Mesendoderm (in vitro differentiated cells): ENCODE results near the gene MNAT1.
A peak's percentile ranks its signal among the peaks of the same experiment; 100 is the strongest.

ENCODE experiments used
- DNase-seq: peaks from one replicate; pipeline ENCODE4 v3.0.0; 2013
- H2AK5ac ChIP-seq: 2 replicates; pipeline ENCODE4 v1.6.1; 2013; ENCODE audit warnings: low read length, inconsistent platforms
- H2BK120ac ChIP-seq: 2 replicates; pipeline ENCODE4 v1.6.1; 2013; ENCODE audit warnings: low read depth, mild to moderate bottlenecking, low read length, moderate library complexity, mixed read lengths
- H2BK15ac ChIP-seq: replicated peaks from 2 replicates; pipeline ENCODE4 v1.6.1; 2013; ENCODE audit warnings: low read depth, mild to moderate bottlenecking, moderate library complexity
- H2BK5ac ChIP-seq: 2 replicates; pipeline ENCODE4 v1.6.1; 2013; ENCODE audit warnings: low read length, inconsistent platforms
- H3K18ac ChIP-seq: 2 replicates; pipeline ENCODE4 v1.6.1; 2013; ENCODE audit warnings: mild to moderate bottlenecking, low read length, mixed read lengths
- H3K23ac ChIP-seq: one replicate; pipeline ENCODE4 v1.6.1; 2013; ENCODE audit warnings: low read length
- H3K27ac ChIP-seq: 2 replicates; pipeline ENCODE4 v1.5.1; 2013; ENCODE audit warnings: low read depth, mild to moderate bottlenecking, inconsistent platforms, low read length, moderate library complexity
- H3K27me3 ChIP-seq: 2 replicates; pipeline ENCODE4 v1.6.1; 2013; ENCODE audit warnings: low read length, control low read depth, mild to moderate bottlenecking, inconsistent platforms; ENCODE audit not compliant: insufficient read depth, poor library complexity
- H3K36me3 ChIP-seq: 2 replicates; pipeline ENCODE4 v1.6.1; 2013; ENCODE audit warnings: low read length, inconsistent platforms; ENCODE audit not compliant: control insufficient read depth, insufficient read depth
- H3K4ac ChIP-seq: one replicate; pipeline ENCODE4 v1.6.1; 2013; ENCODE audit warnings: low read depth, mild to moderate bottlenecking, low read length, moderate library complexity
- H3K4me1 ChIP-seq: 2 replicates; pipeline ENCODE4 v1.6.1; 2013; ENCODE audit warnings: low read depth, low read length, inconsistent platforms; ENCODE audit not compliant: control insufficient read depth
- H3K4me2 ChIP-seq: 2 replicates; pipeline ENCODE4 v1.6.1; 2013; ENCODE audit warnings: low read length
- H3K4me3 ChIP-seq: 2 replicates; pipeline ENCODE4 v1.5.1; 2013; ENCODE audit warnings: mild to moderate bottlenecking, low read length
- H3K56ac ChIP-seq: one replicate; pipeline ENCODE4 v1.6.1; 2013; ENCODE audit warnings: low read length
- H3K79me1 ChIP-seq: 2 replicates; pipeline ENCODE4 v1.6.1; 2013; ENCODE audit warnings: low read length, inconsistent platforms
- H3K79me2 ChIP-seq: 2 replicates; pipeline ENCODE4 v1.6.1; 2013; ENCODE audit warnings: mild to moderate bottlenecking, low read length; ENCODE audit not compliant: control insufficient read depth, insufficient read depth
- H3K9ac ChIP-seq: 2 replicates; pipeline ENCODE4 v1.6.1; 2013; ENCODE audit warnings: low read length, inconsistent platforms
- H4K5ac ChIP-seq: one replicate; pipeline ENCODE4 v1.6.1; 2013; ENCODE audit warnings: low read length
- H4K8ac ChIP-seq: one replicate; pipeline ENCODE4 v1.6.1; 2013; ENCODE audit warnings: low read depth, mild to moderate bottlenecking, control low read depth, low read length, moderate library complexity
- WGBS: extraction: QIAGEN DNeasy Blood & Tissue Kit; methylation state at CpG from one replicate; pipeline ENCODE4 v1.1.7; 2013; ENCODE audit warnings: low lambda C conversion rate, missing lambda C conversion rate; ENCODE audit not compliant: insufficient coverage; ENCODE audit errors: extremely low coverage; 5-methylcytosine and 5-hydroxymethylcytosine counted together

Gene MNAT1

DNA sequence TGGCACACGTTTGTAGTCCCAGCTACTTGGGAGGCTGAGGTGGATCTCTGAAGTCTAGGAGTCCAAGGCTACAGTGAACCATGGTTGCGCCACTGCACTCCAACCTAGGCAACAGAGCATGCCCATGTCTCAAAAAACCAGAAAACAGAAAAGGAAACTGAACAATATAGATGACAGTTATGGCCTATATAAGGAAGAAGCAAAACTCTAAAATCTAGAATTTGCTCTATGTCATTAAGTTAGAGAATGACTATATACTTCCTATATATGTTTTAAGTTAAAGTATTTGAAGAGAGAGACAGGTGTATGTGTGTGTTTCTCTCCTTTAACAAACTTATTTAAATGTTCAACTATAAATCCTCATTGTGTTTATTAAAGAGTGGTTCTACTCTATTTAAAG, 65.8 kb downstream of the MNAT1 start:
- Histone ChIP-seq H2BK5ac (no peak overlapping the region), H4K5ac (no peak overlapping the region), H3K79me2 (no peaks in the 10 kb centered on the region), H3K36me3 (no peaks in the 10 kb centered on the region), H3K27me3 (no peaks in the 10 kb centered on the region), H2AK5ac (no peak overlapping the region), H3K27ac (no peak overlapping the region), H2BK120ac (no peak overlapping the region), H4K8ac (no peak overlapping the region), H3K4ac (no peak overlapping the region), H2BK15ac (no peak overlapping the region), H3K18ac (no peak overlapping the region), H3K79me1 (no peaks in the 10 kb centered on the region), H3K4me2 (no peak overlapping the region), H3K4me1 (no peaks in the 10 kb centered on the region), H3K9ac (no peak overlapping the region), H3K23ac (no peak overlapping the region), H3K4me3 (no peak overlapping the region), H3K56ac (no peak overlapping the region)
- no CpG with 5 or more reads among the region's 2 CpGs for WGBS
- DNase-seq, result no peak

DNA sequence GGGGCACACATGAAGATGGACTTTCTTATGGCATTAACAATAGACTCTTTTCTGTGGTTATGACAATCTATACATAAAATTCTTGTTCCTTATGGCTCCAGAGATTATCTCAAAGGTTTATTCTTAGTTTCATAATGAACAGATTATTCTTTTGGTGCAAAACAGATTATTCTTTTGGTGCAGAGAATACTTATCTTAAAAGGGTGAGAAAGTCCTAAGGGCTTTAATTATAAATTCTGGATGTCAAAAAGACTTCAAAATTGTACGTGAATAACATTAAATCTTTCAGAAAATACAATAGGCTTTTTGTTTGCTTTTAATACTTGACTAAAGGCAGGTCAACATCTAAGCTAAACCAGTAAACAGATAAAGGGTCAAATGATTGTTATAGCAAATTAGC, 69.3 kb downstream of the MNAT1 start:
- Histone ChIP-seq H3K79me2 (no peaks in the 10 kb centered on the region), H3K36me3 (no peaks in the 10 kb centered on the region), H2BK5ac (no peak overlapping the region), H2BK15ac (no peak overlapping the region), H3K79me1 (no peaks in the 10 kb centered on the region), H3K23ac (no peak overlapping the region), H2AK5ac (no peak overlapping the region), H3K4me2 (no peak overlapping the region), H3K27ac (no peak overlapping the region), H3K56ac (no peak overlapping the region), H3K18ac (no peak overlapping the region), H3K27me3 (no peaks in the 10 kb centered on the region), H2BK120ac (no peak overlapping the region), H3K4me1 (no peaks in the 10 kb centered on the region), H4K8ac (no peak overlapping the region), H4K5ac (no peak overlapping the region), H3K9ac (no peak overlapping the region), H3K4ac (no peak overlapping the region), H3K4me3 (no peak overlapping the region)
- DNase-seq, result no peak
- WGBS, result no CpG with 5 or more reads among the region's 1 CpG

GRCh38 chr14:60805841-60806430, 71.4 kb downstream of the MNAT1 start:
- Histone ChIP-seq H3K23ac (peak overlapping the region; percentile 71), H2BK5ac (no peak overlapping the region), H3K79me2 (no peaks in the 10 kb centered on the region), H3K79me1 (no peaks in the 10 kb centered on the region), H3K36me3 (no peaks in the 10 kb centered on the region), H3K18ac (no peak overlapping the region), H2AK5ac (no peak overlapping the region), H3K4me3 (no peak overlapping the region), H3K4me1 (no peaks in the 10 kb centered on the region), H3K4me2 (no peak overlapping the region), H3K27me3 (no peaks in the 10 kb centered on the region), H3K4ac (no peak overlapping the region), H2BK15ac (no peak overlapping the region), H2BK120ac (no peak overlapping the region), H3K9ac (no peak overlapping the region), H3K56ac (no peak overlapping the region), H4K8ac (no peak overlapping the region), H4K5ac (no peak overlapping the region), H3K27ac (no peak overlapping the region)
- no CpG with 5 or more reads among the region's 1 CpG for WGBS
- DNase-seq, result no peak

DNA sequence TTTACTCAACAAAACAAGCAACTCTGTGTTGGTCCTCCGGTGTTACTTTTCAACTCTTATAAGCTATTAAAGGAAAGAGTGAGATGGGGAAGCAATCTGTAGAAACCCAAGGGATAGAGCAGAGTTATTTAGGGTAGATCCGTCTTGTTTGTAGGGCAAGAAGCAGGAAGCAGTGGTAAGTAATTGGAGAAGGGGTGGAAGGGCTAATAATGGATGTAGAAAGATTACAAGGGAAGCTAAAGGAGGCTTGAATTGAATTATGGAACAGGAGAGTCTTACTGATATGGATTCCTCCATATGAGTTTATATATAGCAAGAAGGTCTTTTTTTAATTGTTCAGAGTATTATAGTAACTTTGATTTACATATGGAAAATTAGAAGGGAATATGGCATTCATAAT, 72.7 kb downstream of the MNAT1 start:
- no peak overlapping the region for H3K18ac ChIP-seq
- H3K4me1 ChIP-seq, result no peaks in the 10 kb centered on the region
- no peaks in the 10 kb centered on the region for H3K79me2 ChIP-seq
- H3K27me3 ChIP-seq, result no peaks in the 10 kb centered on the region
- H2BK5ac ChIP-seq, result no peak overlapping the region
- no peak overlapping the region for H3K4ac ChIP-seq
- no peak overlapping the region for H3K23ac ChIP-seq
- no peak for DNase-seq
- no peaks in the 10 kb centered on the region for H3K79me1 ChIP-seq
- no CpG with 5 or more reads among the region's 2 CpGs for WGBS
- no peak overlapping the region for H4K8ac ChIP-seq
- no peak overlapping the region for H3K4me2 ChIP-seq
- H3K36me3 ChIP-seq, result no peaks in the 10 kb centered on the region
- no peak overlapping the region for H3K56ac ChIP-seq
- no peak overlapping the region for H2AK5ac ChIP-seq
- H3K9ac ChIP-seq, result no peak overlapping the region
- H2BK120ac ChIP-seq, result no peak overlapping the region
- no peak overlapping the region for H2BK15ac ChIP-seq
- no peak overlapping the region for H3K27ac ChIP-seq
- H4K5ac ChIP-seq, result no peak overlapping the region
- H3K4me3 ChIP-seq, result no peak overlapping the region

- no peak for DNase-seq
- Histone ChIP-seq H3K79me1 (no peaks in the 10 kb centered on the region), H3K9ac (no peak overlapping the region), H3K4ac (no peak overlapping the region), H3K4me2 (no peak overlapping the region), H3K23ac (no peak overlapping the region), H3K56ac (no peak overlapping the region), H3K27ac (no peak overlapping the region), H2BK15ac (no peak overlapping the region), H4K5ac (no peak overlapping the region), H3K18ac (no peak overlapping the region), H3K4me1 (no peaks in the 10 kb centered on the region), H4K8ac (no peak overlapping the region), H2BK120ac (no peak overlapping the region), H3K36me3 (no peaks in the 10 kb centered on the region), H2BK5ac (no peak overlapping the region), H2AK5ac (no peak overlapping the region), H3K27me3 (no peaks in the 10 kb centered on the region), H3K4me3 (no peak overlapping the region), H3K79me2 (no peaks in the 10 kb centered on the region)
- WGBS, result no CpG with 5 or more reads among the region's 3 CpGs
These were observed 73.4 kb downstream of the MNAT1 start for GRCh38 chr14:60807971-60808370.

- H2AK5ac ChIP-seq, result no peak overlapping the region
- H2BK15ac ChIP-seq, result no peak overlapping the region
- no peaks in the 10 kb centered on the region for H3K79me2 ChIP-seq
- H2BK120ac ChIP-seq, result no peak overlapping the region
- H2BK5ac ChIP-seq, result no peak overlapping the region
- no peaks in the 10 kb centered on the region for H3K4me1 ChIP-seq
- H3K4me2 ChIP-seq, result no peak overlapping the region
- no peak overlapping the region for H3K18ac ChIP-seq
- WGBS, result no CpG with 5 or more reads among the region's 7 CpGs
- no peak overlapping the region for H3K27ac ChIP-seq
- no peaks in the 10 kb centered on the region for H3K27me3 ChIP-seq
- H4K8ac ChIP-seq, result no peak overlapping the region
- H3K4ac ChIP-seq, result no peak overlapping the region
- no peaks in the 10 kb centered on the region for H3K36me3 ChIP-seq
- no peak overlapping the region for H3K4me3 ChIP-seq
- H3K56ac ChIP-seq, result no peak overlapping the region
- no peak for DNase-seq
- no peaks in the 10 kb centered on the region for H3K79me1 ChIP-seq
- H3K23ac ChIP-seq, result no peak overlapping the region
- no peak overlapping the region for H4K5ac ChIP-seq
- H3K9ac ChIP-seq, result no peak overlapping the region
These were observed 78.4 kb downstream of the MNAT1 start for GRCh38 chr14:60812987-60813386.
